HG03039 (cell line): ENCODE data around the gene CEACAM4.
"Not testable (repeated sequence)": the region's sequence is repeated elsewhere in the genome, so short reads cannot be mapped to it uniquely, and the experiment has no call there.

Experiments used
- ATAC-seq: cut with Tn5 transposase; IDR thresholded peaks from one replicate; pipeline ENCODE4 v1.9.1; 2021; ENCODE audit warnings: mild to moderate bottlenecking, moderate library complexity; ENCODE audit not compliant: unreplicated experiment

CEACAM4 gene

DNA sequence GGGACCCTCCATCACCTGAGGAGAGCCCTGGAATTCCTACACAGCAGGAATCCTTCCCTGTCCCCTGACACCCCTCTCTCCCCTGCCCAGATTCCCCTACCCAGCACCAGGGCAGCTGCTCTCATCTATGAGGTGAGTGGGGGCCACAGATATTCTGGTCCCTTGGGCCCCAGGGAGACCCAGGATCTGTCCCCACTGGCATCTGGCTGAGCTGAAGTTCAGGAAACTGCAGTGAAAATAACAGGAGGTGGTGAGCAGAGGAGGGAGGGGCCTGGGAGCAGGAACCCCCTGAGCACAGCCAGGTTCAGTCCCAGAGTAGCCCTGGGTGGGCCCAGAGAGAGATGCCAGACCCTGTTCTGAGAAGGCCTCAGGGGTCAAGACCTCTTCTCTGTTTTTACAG, 40.8 kb downstream of the CEACAM4 start:
- no peak for ATAC-seq

DNA sequence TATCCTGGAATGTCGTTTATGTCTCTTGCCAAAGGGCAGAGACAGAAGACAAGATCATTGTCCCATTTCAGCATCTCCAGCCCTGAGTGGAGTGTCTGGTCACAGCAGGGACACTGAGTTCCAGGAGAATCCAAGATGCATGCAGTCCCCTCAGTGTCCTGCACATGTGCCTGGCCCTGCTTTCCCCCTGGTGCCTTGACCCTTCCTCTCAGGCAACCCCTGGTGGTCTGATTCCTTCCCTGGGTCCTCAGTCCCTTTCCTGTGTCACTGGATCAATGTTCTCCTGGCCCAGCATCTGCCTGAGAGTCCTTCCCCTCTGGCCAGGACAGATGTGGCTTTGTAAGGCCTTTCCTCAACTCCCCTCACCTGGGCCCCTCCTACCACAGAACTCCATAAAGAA, 41.9 kb downstream of the CEACAM4 start:
- no peak for ATAC-seq

DNA sequence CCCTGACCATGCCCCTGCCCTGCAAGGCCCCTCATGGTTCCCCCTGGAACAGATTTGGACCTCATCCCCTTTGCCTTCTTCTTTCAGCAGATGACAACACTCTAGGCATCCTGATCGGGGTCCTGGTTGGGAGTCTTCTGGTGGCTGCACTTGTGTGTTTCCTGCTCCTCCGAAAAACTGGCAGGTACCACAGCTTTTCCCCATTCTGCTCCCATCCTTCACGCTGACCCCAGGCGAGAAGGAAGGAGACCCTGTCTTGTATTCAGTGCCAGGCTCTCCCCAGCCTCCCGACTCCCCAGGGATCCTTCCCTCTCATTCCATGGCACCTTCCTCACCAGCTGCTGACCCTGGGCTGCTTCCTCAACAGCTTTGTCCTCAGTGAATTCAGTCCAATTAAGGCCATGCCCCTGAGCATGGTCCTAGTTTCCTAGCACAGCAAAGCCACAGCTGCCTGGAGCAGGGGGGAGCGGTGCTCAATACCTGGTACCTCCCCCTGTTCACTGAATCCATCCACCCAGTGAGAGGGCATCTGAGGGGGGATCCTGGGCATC, 42.5 kb downstream of the CEACAM4 start:
- ATAC-seq = no peak

DNA sequence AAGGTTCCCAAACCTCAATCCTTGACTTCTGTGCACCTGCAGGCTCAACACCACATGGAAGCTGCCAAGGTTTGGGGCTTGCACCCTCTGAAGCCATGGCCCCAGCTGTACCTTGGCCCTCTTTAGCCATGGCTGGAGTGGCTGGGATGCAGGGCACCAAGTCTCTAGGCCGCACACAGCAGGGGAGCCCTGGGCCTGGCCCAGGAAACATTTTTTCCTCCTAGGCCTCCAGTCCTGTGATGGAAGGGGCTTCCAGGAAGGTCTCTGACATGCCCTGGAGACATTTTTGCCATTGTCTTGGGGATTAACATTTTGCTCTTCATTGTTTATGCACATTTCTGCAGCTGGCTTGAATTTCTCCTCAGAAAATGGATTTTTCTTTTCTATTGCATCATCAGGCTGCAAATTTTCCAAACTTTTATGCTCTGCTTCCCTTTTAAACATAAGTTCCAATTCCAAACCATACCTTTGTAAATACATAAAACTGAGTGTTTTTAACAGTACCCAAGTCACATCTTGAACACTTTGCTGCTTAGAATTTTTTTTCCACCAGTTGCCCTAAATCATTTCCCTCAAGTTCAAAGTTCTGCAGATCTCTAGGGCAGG, 44.2 kb downstream of the CEACAM4 start:
- ATAC-seq = not testable (repeated sequence)

DNA sequence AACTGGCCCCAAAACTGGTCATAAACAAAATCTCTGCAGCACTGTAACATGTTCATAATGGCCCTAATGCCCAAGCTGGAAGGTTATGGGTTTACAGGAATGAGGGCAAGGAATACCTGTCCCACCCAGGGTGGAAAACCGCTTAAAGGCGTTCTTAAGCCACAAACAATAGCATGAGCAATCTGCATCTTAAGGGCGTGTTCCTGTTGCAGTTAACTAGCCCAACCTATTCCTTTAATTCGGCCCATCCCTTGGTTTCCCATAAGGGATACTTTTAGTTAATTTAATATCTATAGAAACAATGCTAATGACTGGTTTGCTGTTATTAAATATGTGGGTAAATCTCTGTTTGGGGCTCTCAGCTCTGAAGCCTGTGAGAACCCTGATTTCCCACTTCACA, 45.8 kb downstream of the CEACAM4 start:
- not testable (repeated sequence) for ATAC-seq

DNA sequence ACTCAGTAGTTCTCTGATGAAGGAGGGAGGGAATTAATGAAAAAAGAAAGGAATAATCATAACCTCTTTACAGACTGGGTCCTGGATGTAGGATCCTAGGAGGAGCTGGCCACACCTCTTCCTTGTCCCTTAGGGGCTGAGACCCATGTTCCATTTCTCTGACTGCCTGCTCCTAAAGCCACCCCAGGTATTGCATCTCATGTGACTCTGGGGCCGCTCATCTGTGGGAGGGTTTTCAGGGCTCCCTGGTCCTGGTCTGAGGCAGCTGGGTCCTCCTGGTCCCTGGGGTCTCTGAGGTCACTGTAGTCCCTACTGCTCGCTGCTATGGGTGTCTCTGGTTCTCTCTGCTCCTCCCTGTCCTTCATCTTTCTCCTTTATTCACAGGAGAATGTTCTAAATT, 48.0 kb downstream of the CEACAM4 start:
- ATAC-seq = no peak

DNA sequence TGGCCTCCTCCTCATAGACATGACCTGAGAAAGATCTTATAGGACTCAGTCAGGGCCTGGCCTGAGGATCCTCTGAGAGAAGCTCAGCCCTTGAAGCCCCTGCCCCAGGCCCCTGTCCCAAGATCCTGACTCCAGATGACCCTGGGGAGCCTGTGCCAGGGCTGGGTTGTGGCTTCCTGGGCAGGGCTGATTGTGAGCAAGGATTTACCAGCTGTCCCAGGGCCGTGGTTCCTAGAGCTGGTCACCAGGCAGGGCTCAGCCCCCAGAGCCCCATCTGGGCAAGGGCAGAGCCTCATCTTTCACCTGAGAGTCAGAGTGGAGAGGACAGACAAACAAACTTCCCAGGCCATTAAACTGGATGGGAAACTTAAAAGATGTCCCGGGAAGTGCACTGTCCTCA, 49.0 kb downstream of the CEACAM4 start:
- no peak for ATAC-seq

DNA sequence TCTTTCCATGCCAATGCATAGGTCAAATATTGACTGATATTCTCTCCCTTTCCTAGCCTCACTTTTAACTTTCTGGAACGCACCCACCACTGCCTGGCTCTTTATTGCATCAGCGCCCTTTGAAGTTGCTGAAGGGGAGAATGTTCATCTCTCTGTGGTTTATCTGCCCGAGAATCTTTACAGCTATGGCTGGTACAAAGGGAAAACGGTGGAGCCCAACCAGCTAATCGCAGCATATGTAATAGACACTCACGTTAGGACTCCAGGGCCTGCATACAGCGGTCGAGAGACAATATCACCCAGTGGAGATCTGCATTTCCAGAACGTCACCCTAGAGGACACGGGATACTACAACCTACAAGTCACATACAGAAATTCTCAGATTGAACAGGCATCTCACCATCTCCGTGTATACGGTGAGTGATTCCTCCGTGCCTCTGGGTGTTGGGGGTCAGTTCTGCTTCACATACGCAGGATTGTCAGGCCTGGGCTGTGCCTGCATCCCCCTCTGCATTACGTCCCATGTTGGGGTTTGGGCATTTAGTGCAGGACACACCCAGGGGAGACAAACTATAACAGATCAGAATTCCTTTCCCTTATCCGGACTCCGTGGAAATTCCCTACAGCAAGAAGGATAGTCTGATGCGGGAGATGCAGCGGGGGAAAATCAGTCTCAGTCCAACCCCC, 49.6 kb downstream of the CEACAM4 start:
- no peak for ATAC-seq

DNA sequence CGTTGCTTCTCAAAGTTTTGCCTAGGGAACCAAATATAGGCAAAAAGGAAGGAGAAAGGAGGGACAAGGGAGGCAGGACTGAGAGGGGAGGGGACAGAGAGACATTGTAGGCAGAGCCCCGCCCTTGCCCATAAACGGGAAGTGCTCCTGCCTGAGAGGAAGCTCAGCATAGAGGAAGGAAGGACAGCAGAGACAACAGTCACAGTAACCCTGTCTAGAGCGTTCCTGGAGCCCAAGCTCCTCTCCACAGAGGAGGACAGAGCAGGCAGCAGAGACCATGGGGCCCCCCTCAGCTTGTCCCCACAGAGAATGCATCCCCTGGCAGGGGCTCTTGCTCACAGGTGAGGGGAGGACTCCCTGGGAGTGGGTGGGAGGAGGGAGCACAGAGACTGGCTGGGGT, 50.9 kb downstream of the CEACAM4 start, which contains the start of gene CEACAM21:
Gene CEACAM21 (plus strand): TSS at position 169 of the 400 bp plus-strand sequence. CDS start 109 bp downstream, at position 278.
- ATAC-seq = no peak

DNA sequence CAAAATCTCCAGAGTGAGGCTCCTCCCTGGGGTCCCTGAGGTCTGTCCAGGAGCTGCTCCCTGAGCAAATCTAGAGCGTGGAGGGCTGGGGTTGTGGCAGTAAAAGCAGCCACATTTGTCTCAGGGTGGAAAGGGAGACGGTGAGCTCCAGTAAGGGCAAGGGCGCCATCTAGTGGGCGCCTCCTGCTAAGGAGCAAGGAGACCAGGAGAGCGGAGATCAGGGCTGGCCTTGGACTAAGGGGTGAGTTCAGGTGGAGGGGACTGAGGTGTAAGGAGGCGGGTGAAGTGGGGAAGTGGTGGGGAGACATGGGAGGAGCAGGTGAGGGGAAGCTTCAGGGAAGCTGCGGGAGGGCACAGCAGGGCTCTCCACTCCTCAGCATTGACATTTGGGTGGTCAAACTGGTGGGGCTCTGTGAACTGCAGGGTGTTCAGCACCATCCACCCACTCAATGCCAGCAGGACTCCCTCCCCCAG, 56.2 kb downstream of the CEACAM4 start:
- no peak for ATAC-seq

DNA sequence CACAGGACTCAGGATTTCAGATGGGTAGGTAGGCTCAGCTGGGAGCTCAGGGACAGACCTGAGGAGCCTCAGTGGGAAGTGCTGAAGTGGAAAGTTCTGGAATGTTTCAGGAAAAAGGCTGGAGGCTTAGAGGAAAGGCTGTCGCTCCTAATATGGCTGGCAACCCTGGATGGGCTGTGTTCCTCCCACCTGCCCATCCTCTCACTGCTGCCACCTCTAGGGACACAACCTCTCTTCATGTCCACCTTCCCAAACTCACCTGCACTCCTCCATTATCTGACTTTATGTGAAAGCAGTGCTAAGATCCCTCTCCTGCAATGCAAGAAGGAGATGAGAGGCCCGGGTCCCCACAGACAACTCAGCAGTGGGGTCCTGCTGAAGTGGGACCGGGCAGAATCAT, 56.7 kb downstream of the CEACAM4 start:
- ATAC-seq = no peak

DNA sequence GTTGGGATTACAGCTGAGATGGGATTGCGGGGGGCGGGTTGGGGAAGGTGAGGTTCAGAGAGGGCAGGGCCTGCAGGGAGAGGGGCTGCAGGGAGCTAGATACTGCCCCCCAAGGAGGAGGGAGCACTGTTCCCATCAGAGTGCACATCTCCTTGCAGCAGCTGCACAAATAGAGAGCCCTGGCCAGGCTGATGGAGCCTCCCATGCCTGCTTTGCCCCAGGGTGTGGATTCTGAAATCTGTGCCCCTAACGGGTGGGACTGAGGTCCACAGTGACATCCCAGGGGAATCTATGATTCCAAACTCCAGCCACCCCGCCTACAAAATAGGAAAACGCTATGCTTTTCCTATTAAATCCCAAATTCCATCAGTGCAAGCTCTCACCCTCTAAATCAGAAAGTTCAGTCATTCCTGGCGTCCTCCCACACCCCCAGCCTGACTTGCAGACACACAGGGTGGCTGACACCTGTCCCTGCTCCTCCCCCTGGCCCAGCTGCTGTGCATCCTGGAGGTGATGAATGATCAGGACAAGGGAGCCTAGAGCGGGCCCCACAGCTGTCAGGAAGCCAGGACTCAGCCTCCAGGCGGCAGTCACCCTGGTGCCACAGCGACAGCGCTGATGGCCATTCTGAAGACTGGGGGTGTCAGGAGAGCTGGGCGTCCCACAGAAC, 57.3 kb downstream of the CEACAM4 start:
- ATAC-seq = no peak
